Endothelial cell (in vitro differentiated cells): Measurements from ENCODE around the gene VAPA. TPM values are rescaled to one million over a fixed set of nuclear protein-coding genes. Genes with fewer than 3 reads are reported as not detected.

Source experiments
- DNase-seq: peaks from one replicate; pipeline ENCODE4 v3.0.0; 2021; ENCODE audit warnings: low spot score
- H3K27ac Mint-ChIP-seq: one replicate; pipeline ENCODE4 v1.8.0; 2021; ENCODE audit warnings: mixed read lengths, inconsistent platforms; ENCODE audit not compliant: unreplicated experiment
- H3K27me3 Mint-ChIP-seq: one replicate; pipeline ENCODE4 v1.8.0; 2021; ENCODE audit warnings: mild to moderate bottlenecking, moderate library complexity, mixed read lengths, inconsistent platforms; ENCODE audit not compliant: unreplicated experiment
- H3K36me3 Mint-ChIP-seq: one replicate; pipeline ENCODE4 v1.8.0; 2021; ENCODE audit warnings: mild to moderate bottlenecking, low read depth, mixed read lengths, inconsistent platforms; ENCODE audit not compliant: unreplicated experiment
- H3K4me1 Mint-ChIP-seq: one replicate; pipeline ENCODE4 v1.8.0; 2021; ENCODE audit warnings: mild to moderate bottlenecking, mixed read lengths, inconsistent platforms; ENCODE audit not compliant: unreplicated experiment
- H3K4me3 Mint-ChIP-seq: one replicate; pipeline ENCODE4 v1.8.0; 2021; ENCODE audit warnings: mild to moderate bottlenecking, mixed read lengths, inconsistent platforms; ENCODE audit not compliant: unreplicated experiment
- H3K9me3 Mint-ChIP-seq: one replicate; pipeline ENCODE4 v1.8.0; 2021; ENCODE audit warnings: mixed read lengths, inconsistent platforms; ENCODE audit not compliant: unreplicated experiment
- total RNA-seq: library from RNA; stranded (reverse); fragmentation: NEBNext Ultra II Directional; extraction: Animal tissue kit (Norgen Biotek cat#: 25700); gene quantifications from one replicate; pipeline ENCODE4 v1.2.1, GENCODE V29; 2021; ENCODE audit not compliant: unreplicated experiment
- TF ChIP-seq, protein P1 (sequence below): fragments of 200-600 bp; sonication (generic); IDR thresholded peaks from one replicate; pipeline ENCODE4 v1.5.0; 2021; ENCODE audit warnings: antibody characterized with exemption; ENCODE audit not compliant: unreplicated experiment

VAPA gene
- total RNA-seq, 1 donor from 2014 or later: 180 TPM

GRCh38 chr18:9925369-9925768, 11.6 kb downstream of the VAPA start:
- H3K4me3 Mint-ChIP-seq: no peak overlapping the region
- H3K9me3 Mint-ChIP-seq: no peaks in the 10 kb centered on the region
- H3K27ac Mint-ChIP-seq: peak overlapping the region; percentile 42
- peaks cover 54% of the 10 kb centered on the region for H3K4me1 Mint-ChIP-seq
- TF ChIP-seq, protein P1, sequence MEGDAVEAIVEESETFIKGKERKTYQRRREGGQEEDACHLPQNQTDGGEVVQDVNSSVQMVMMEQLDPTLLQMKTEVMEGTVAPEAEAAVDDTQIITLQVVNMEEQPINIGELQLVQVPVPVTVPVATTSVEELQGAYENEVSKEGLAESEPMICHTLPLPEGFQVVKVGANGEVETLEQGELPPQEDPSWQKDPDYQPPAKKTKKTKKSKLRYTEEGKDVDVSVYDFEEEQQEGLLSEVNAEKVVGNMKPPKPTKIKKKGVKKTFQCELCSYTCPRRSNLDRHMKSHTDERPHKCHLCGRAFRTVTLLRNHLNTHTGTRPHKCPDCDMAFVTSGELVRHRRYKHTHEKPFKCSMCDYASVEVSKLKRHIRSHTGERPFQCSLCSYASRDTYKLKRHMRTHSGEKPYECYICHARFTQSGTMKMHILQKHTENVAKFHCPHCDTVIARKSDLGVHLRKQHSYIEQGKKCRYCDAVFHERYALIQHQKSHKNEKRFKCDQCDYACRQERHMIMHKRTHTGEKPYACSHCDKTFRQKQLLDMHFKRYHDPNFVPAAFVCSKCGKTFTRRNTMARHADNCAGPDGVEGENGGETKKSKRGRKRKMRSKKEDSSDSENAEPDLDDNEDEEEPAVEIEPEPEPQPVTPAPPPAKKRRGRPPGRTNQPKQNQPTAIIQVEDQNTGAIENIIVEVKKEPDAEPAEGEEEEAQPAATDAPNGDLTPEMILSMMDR: no peak
- DNase-seq: no peak
- H3K36me3 Mint-ChIP-seq: no peaks in the 10 kb centered on the region
- no peaks in the 10 kb centered on the region for H3K27me3 Mint-ChIP-seq

DNA sequence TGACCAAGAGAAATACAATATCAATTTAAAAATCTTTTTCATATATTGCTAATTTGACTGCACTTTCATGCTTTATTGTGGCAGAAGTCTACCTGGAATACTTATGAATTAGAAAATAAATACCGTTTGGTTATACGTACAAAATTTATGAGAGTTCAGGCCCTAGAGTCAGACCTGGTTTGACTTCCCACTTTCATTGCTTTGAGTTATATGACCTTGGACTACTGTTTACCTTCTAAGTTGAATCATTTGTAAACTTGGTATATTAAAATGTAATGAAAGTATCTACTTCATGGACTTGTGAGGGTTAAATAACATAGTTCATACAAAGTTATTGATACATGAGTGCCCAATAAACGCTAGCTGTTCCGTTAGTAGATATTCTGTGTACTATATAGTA, 12.0 kb downstream of the VAPA start:
- Mint-ChIP-seq H3K4me1 (peaks cover 55% of the 10 kb centered on the region), H3K4me3 (no peak overlapping the region), H3K9me3 (no peaks in the 10 kb centered on the region), H3K27me3 (no peaks in the 10 kb centered on the region), H3K36me3 (no peaks in the 10 kb centered on the region), H3K27ac (peak overlapping the region; percentile 42)
- TF ChIP-seq, protein P1: no peak
- DNase-seq: no peak

- TF ChIP-seq, protein P1: no peak
- Mint-ChIP-seq H3K27me3 (no peaks in the 10 kb centered on the region), H3K4me1 (peaks cover 55% of the 10 kb centered on the region), H3K27ac (peak overlapping the region; percentile 13), H3K9me3 (no peaks in the 10 kb centered on the region), H3K36me3 (no peaks in the 10 kb centered on the region), H3K4me3 (no peak overlapping the region)
- DNase-seq: no peak
These were observed 12.5 kb downstream of the VAPA start for GRCh38 chr18:9926223-9926894.

DNA sequence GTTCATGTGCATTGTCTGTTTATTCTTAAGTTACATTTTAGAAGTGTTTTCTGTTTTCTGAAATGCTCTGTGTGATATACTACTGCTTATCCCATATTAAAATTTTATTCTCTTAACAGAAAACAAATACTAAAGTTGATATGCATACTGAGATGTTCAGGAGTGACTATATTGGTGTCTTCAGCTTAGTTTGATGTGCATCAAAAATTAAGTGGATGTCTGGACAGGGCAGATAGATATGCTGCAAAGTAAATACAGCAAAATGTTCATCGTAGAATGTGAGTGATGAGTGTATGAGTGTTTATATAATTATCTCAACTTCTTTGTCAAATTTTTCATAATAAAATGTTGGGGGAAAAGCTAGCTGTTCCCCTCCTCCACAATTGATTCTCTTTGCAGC, 13.2 kb downstream of the VAPA start:
- Mint-ChIP-seq H3K9me3 (no peaks in the 10 kb centered on the region), H3K36me3 (no peaks in the 10 kb centered on the region), H3K27me3 (no peaks in the 10 kb centered on the region), H3K4me1 (peaks cover 55% of the 10 kb centered on the region), H3K27ac (peak overlapping the region; percentile 64), H3K4me3 (no peak overlapping the region)
- DNase-seq: no peak
- TF ChIP-seq, protein P1: no peak

DNA sequence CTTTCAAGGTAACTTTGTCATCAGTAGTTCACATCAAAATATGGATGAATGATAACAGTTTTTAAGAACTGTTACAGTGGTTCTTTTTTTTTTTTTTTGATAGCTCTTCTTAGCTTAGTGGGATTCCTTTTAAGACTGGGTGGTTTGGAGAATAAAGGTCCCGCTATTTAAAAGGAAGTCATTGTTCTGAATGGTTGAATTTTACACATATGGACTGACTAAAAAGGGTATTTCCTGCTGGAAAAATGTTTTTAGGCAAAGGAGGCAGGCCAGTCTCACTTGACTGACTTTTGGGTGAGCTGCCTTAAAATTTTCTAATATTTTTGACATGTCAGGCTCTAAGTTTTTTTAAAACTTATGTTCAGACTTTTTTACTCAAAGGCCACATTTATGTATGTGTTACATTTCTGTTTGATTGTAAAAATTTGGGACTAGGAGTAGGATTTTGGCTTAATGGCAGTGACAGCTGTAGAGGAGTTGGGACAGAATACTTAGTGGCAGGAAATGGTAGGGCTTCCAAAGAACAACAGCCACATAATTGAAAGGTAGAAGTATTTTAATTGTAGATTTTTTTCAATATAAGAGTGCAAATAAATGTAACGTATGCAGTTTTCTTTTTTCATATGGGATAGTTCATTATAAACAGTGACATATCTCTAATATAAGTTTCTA, 13.7 kb downstream of the VAPA start:
- no peak overlapping the region for H3K4me3 Mint-ChIP-seq

More for the DNA sequence above, 13.7 kb downstream of the VAPA start:
- no peak for DNase-seq
- Mint-ChIP-seq H3K36me3 (peaks cover 2% of the 10 kb centered on the region), H3K9me3 (no peaks in the 10 kb centered on the region), H3K27me3 (no peaks in the 10 kb centered on the region), H3K4me1 (peaks cover 53% of the 10 kb centered on the region), H3K27ac (peak overlapping the region; percentile 64)
- TF ChIP-seq, protein P1: no peak
